Measurements from ENCODE around the gene KCNG3.
"Not testable (repeated sequence)": the region's sequence is repeated elsewhere in the genome, so short reads cannot be mapped to it uniquely, and the experiment has no call there.

Gene KCNG3

DNA sequence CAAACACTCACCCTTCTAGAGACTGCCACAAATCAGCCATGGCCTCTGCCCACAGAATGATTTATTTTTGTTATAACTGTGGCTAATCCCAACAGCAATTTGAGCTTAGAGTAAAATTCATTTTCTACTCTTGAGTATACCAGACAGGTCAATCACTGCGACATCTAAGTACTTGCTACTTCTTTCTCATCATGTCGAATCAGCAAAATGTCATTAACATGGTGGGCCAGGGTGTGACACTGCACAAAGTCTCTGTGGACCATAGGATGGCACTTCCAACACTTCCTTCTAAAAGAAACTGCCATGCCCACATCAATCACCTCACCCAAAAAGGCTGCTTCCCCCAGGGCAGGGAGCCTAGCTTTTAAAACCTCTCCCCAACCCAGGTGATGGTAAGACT, 64.4 kb downstream of the KCNG3 start:
- no peak for DNase-seq (ENCODE audit: low read depth)

GRCh38 chr2:42425697-42426096, 68.1 kb downstream of the KCNG3 start:
- DNase-seq (ENCODE audit: low read depth): no peak

DNA sequence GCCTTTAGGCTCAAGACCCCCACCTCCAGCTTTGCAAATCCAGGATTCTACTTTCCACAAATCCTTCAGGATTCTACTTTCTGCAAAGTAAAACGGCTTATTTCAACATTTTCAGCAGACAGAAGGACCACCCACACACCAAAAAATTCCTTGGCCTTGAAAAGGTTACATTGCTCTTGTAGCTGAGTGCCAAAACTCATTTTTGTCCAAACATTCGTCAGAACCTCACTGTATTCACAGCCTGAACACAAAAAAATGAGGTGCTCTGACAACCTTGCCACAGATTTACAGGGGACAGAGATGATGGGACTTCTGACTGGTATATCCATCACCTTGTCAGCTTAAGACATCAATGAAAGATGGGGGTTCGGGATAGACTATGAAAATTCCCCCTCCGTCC, 69.7 kb downstream of the KCNG3 start:
- peak; percentile 78 for DNase-seq (ENCODE audit: low read depth)

DNA sequence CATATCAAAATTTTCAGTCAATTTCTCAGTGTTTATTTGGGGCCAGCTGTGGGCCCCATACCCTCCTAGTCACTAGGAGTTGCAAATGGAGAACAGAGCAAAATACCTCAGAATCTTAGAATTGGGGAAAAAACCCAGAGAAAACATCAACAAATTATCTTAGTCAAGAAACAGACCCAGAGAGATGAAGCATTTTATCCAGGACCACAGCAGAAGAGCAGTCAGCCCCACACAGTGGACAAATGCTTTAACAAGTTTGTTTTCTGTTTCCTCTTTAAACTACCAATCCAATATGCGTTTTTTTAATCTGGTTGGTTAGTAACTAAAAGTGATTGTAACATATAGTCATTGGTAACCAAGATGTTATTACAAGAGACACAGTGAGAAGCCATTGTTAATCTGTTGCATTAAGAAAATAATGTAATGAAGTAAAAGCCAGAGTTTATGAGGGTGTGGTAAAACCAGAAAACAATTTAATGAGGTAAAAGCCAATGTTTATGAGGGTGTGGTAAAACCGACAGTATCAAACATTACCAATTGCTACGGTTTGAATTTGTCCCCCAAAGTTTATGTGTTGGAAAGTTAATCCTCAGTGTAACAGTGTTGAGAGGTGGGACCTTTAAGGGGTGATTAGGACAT, 72.1 kb downstream of the KCNG3 start:
- peak; percentile 48 for DNase-seq (ENCODE audit: low read depth)

DNA sequence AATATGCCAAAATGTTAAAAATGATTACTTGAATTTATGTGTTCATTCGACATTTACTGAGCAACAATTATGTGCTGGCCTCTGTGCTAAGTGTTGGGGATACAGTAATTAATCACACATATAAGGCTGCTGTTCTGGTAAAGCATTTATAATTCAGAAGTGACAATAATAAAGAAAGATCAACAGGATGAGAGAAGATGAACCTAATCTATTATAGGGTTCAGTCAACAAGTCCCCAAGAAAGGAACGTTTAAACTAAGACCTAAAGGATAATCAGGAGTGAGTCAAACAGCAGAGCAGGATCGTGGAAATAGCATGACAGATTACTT, 72.7 kb downstream of the KCNG3 start:
- peak; percentile 26 for DNase-seq (ENCODE audit: low read depth)

DNA sequence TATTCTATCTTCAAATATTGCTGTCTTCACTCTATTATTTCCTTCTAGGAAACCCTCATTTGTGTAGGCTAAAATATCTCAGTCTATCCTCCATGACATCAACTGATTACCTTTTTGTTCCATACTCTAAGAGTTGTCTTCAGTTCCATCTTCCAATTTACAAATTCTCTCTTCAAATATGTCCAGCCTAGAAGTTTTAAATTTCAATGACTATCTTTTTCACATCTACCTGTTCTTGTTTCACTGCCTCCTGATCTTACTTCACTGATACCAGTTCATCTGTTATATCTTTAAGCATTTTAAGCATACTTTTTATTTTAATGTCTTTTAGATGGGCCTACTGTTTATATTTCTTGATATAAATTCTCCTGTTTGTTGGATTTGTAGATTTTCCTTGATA, 79.1 kb downstream of the KCNG3 start:
- no peak for DNase-seq (ENCODE audit: low read depth)

- DNase-seq (ENCODE audit: low read depth): no peak
These were observed 79.6 kb downstream of the KCNG3 start for GRCh38 chr2:42414158-42414557.

- no peak for DNase-seq (ENCODE audit: low read depth)
These were observed 82.9 kb downstream of the KCNG3 start for GRCh38 chr2:42410742-42411514.

GRCh38 chr2:42408009-42408408, 85.8 kb downstream of the KCNG3 start:
- no peak for DNase-seq (ENCODE audit: low read depth)

- DNase-seq (ENCODE audit: low read depth): no peak
These were observed 86.3 kb downstream of the KCNG3 start for GRCh38 chr2:42407476-42407875.

GRCh38 chr2:42404676-42405075, 89.1 kb downstream of the KCNG3 start:
- no peak for DNase-seq (ENCODE audit: low read depth)

GRCh38 chr2:42401773-42402172, 92.0 kb downstream of the KCNG3 start:
- no peak for DNase-seq (ENCODE audit: low read depth)

DNA sequence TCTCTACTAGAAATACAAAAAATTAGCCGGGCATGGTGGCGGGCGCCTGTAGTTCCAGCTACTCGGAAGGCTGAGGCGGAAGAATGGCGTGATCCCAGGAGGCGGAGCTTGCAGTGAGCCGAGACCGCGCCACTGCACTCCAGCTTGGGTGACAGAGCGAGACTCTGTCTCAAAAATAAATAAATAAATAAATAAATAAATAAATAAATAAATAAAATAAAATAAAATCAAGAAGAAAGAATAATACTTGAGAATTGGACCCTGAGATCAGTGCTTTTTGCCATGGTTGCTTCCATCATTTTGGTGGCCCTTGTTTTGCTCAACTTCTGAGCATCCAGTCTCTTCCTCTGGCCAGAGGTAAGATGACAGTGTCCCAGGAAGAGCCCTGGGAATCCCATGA, 95.7 kb downstream of the KCNG3 start:
- not testable (repeated sequence) for DNase-seq (ENCODE audit: low read depth)

DNA sequence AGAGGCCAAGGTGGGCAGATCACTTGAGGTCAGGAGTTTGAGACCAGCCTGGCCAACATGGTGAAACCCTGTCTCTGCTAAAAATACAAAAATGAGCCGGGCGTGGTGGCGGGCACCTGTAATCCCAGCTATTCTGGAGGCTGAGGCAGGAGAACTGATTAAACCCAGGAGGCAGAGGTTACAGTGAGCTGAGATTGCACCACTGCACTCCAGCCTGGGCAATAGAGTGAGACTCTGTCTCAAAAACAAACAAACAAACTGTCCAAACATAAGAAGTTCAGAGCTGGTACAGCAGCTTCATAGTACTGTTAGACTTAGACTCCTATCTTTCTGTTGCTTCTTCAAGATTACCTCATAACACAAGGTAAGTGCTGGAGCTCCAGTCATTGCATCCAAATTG, 100.5 kb downstream of the KCNG3 start:
- not testable (repeated sequence) for DNase-seq (ENCODE audit: low read depth)

GRCh38 chr2:42392191-42392590, 101.6 kb downstream of the KCNG3 start:
- no peak for DNase-seq (ENCODE audit: low read depth)
